ENCODE data around the gene NUP93. TPM values are rescaled to one million over a fixed set of nuclear protein-coding genes. Genes with fewer than 3 reads are reported as not detected.

The NUP93 gene
- total RNA-seq, 1 experiment from 2014 or later = 165 TPM

- Histone ChIP-seq H3K79me2 (ENCODE audit: insufficient read depth, low read length) (no peaks in the 10 kb centered on the region; the same call in 1 of the 2 replicates), H3K79me1 (ENCODE audit: insufficient read depth, low read depth, low read length, poor library complexity, severe bottlenecking) (peaks cover 2% of the 10 kb centered on the region), H2BK15ac (ENCODE audit: low read depth, low read length) (no peak overlapping the region), H3K18ac (ENCODE audit: insufficient read length, low read depth, low read length) (no peak overlapping the region), H3K9ac (ENCODE audit: extremely low read depth, insufficient read length, low read length) (no peak overlapping the region), H4K20me1 (ENCODE audit: control insufficient read depth, insufficient read depth, insufficient read length) (no peaks in the 10 kb centered on the region), H3K23me2 (ENCODE audit: insufficient read length, low read depth, low read length, poor library complexity, severe bottlenecking) (no peaks in the 10 kb centered on the region), H2BK12ac (ENCODE audit: insufficient read length, low read depth, low read length) (no peak overlapping the region), H4K91ac (ENCODE audit: insufficient read length, low read depth, low read length) (no peak overlapping the region), H4K8ac (replicated peaks; ENCODE audit: insufficient read length, low read depth, low read length) (no peak overlapping the region), H3K27ac (ENCODE audit: insufficient read length, low read depth, low read length) (no peak overlapping the region), H3K9me3 (ENCODE audit: control insufficient read depth, low read depth, low read length) (no peaks in the 10 kb centered on the region), H4K5ac (ENCODE audit: insufficient read length, low read depth, low read length) (no peak overlapping the region), H3K27me3 (ENCODE audit: insufficient read depth, low read length) (no peaks in the 10 kb centered on the region), H2BK20ac (ENCODE audit: low read depth, low read length, poor library complexity, severe bottlenecking) (no peak overlapping the region), H3K4me1 (ENCODE audit: insufficient read depth, low read length) (peaks cover 3% of the 10 kb centered on the region; the same call in 1 of the 2 replicates), H2AFZ (ENCODE audit: low read length) (no peak overlapping the region), H2BK5ac (ENCODE audit: insufficient read length, low read length) (no peak overlapping the region), H3K4ac (ENCODE audit: low read depth, low read length) (no peak overlapping the region), H3K56ac (ENCODE audit: insufficient read length, low read depth, low read length) (no peak overlapping the region), H2AK5ac (ENCODE audit: insufficient read length, low read length) (no peak overlapping the region), H3K23ac (ENCODE audit: insufficient read length, low read depth, low read length) (no peak overlapping the region), H3K4me2 (ENCODE audit: insufficient read depth, insufficient read length, low read length) (no peak overlapping the region), H2BK120ac (ENCODE audit: low read depth, low read length, poor library complexity, severe bottlenecking) (no peak overlapping the region), H3K14ac (ENCODE audit: insufficient read depth, low read length) (no peak overlapping the region), H3T11ph (ENCODE audit: low read length) (no peak overlapping the region)
- TF ChIP-seq CTCF (conservative IDR thresholded peaks at IDR 0.05) = no peak
- no CpG with 5 or more reads among the region's 2 CpGs for WGBS (ENCODE audit: extremely low coverage, insufficient read length, low lambda C conversion rate)
- H3K4me1 Mint-ChIP-seq = peaks cover 18 to 27% of the 10 kb centered on the region in 2 experiments
- H3K4me3 Mint-ChIP-seq = no peak overlapping the region
- H3K27me3 Mint-ChIP-seq (ENCODE audit: low read depth) = no peaks in the 10 kb centered on the region
- no peak overlapping the region for H3K27ac Mint-ChIP-seq
- H3K36me3 Mint-ChIP-seq (ENCODE audit: insufficient read depth in 1 of 3, low read depth in 3 of 3) = no peaks in the 10 kb centered on the region
- H3K9me3 Mint-ChIP-seq = no peaks in the 10 kb centered on the region
- no peak for DNase-seq
Measured at GRCh38 chr16:56774016-56774680, 44.2 kb downstream of the NUP93 start.

Measured in H9 (cell line).